ENCODE measurements around the gene FCF1. TPM values are rescaled to one million over a fixed set of nuclear protein-coding genes. Genes with fewer than 3 reads are reported as not detected.

Gene FCF1
- polyA plus RNA-seq, 3 donors, result 14.8 to 22.6 (median 17.5) TPM

DNA sequence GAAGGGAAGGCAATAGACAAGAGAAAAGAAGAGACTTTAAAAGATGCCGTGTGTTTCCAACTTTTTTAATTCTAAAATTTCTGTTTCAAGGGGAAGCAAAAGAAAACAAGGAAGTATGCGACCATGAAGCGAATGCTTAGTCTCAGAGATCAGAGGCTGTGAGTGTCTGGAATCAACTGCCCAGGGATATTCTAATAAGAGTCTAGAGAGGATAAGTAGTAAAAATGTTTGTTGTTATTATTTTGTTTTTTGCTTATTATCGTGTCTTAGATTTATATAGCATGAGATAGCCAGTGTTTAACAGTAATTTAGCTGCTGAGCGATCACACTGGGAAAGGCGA is 421 bp downstream of the FCF1 start:
- H3K9me3 Mint-ChIP-seq, result no peaks in the 10 kb centered on the region
- 0% methylated on average over 3 of the region's 6 CpGs for WGBS (ENCODE audit: insufficient coverage)
- peaks cover 28 to 29% of the 10 kb centered on the region in 2 donors for H3K36me3 Mint-ChIP-seq
- TF ChIP-seq, protein P1, sequence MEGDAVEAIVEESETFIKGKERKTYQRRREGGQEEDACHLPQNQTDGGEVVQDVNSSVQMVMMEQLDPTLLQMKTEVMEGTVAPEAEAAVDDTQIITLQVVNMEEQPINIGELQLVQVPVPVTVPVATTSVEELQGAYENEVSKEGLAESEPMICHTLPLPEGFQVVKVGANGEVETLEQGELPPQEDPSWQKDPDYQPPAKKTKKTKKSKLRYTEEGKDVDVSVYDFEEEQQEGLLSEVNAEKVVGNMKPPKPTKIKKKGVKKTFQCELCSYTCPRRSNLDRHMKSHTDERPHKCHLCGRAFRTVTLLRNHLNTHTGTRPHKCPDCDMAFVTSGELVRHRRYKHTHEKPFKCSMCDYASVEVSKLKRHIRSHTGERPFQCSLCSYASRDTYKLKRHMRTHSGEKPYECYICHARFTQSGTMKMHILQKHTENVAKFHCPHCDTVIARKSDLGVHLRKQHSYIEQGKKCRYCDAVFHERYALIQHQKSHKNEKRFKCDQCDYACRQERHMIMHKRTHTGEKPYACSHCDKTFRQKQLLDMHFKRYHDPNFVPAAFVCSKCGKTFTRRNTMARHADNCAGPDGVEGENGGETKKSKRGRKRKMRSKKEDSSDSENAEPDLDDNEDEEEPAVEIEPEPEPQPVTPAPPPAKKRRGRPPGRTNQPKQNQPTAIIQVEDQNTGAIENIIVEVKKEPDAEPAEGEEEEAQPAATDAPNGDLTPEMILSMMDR (IDR thresholded peaks at IDR 0.05), result no peak
- Histone ChIP-seq H3K4me2 (replicated peaks; ENCODE audit: extremely low read depth, low read length, poor library complexity, severe bottlenecking) (peak overlapping the region; percentile 83), H4K20me1 (ENCODE audit: insufficient read depth, low read length) (peaks cover 20% of the 10 kb centered on the region), H3K27ac (ENCODE audit: low read depth in 1 of 2, low read length in 2 of 2) (peak overlapping the region; percentile 78 to 97), H3K79me2 (ENCODE audit: insufficient read depth, low read length) (peaks cover 59% of the 10 kb centered on the region), H3K9me3 (replicated peaks in 1 of 2; ENCODE audit: control insufficient read depth in 1 of 2, insufficient read depth in 1 of 2, low read length in 2 of 2) (no peaks in the 10 kb centered on the region), H3K4me1 (ENCODE audit: control insufficient read depth in 1 of 2, insufficient read depth in 2 of 2, low read length in 2 of 2) (peaks cover 19 to 27% of the 10 kb centered on the region in 2 donors), H2AFZ (ENCODE audit: insufficient read depth, low read depth, low read length, poor library complexity, severe bottlenecking) (peak overlapping the region; percentile 83), H3K9ac (ENCODE audit: insufficient read depth, low read length, poor library complexity, severe bottlenecking) (peak overlapping the region; percentile 90), H3K4me3 (replicated peaks in 1 of 3; ENCODE audit: low read depth in 2 of 3, low read length in 3 of 3) (peak overlapping the region; percentile 92 to 95 (median 94)), H3K27me3 (ENCODE audit: control insufficient read depth in 2 of 2, insufficient read depth in 2 of 2, low read length in 2 of 2) (no peaks in the 10 kb centered on the region), H3K36me3 (replicated peaks in 1 of 2; ENCODE audit: control insufficient read depth in 1 of 2, insufficient read depth in 2 of 2, low read length in 2 of 2) (peaks cover 31 to 32% of the 10 kb centered on the region in 2 donors)
- H3K27me3 Mint-ChIP-seq (ENCODE audit: low read depth in 3 of 3), result peaks cover 0 to 3% (median 0%) of the 10 kb centered on the region in 3 donors
- peaks cover 31% of the 10 kb centered on the region for H3K4me1 Mint-ChIP-seq
- peak overlapping the region; percentile 92 to 97 for H3K4me3 Mint-ChIP-seq
- H3K27ac Mint-ChIP-seq, result peak overlapping the region; percentile 97 to 100 (median 98)
- DNase-seq, result no peak
- intact Hi-C loops (cut with micrococcal nuclease), result loop anchor here (2.0 to 10.0 kb wide), 4 partner anchors 51 to 101 kb away; partner anchors contain the start of genes LTBP2 (in 1 of the 2) and YLPM1 (in 1 of the 2)

DNA sequence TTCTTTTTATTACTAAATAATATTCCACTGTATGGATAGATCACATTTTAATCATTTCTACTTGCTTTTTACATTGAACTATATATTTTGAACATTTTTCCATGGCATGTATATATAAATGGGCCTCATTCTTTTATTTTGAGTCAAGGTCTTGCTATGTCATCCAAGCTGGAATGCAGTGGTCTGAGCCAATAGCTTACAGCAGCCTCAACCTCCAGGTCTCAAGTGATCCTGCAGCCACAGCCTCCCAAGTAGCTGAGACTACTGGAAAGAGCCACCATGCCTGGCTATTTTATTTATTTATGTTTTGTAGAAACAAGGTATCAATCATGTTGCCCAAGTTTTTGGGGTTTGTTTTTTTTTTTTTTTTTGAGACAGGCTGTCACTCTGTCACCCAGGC is 7.6 kb downstream of the FCF1 start:
- no peak overlapping the region for H2AFZ ChIP-seq (ENCODE audit: insufficient read depth, low read depth, low read length, poor library complexity, severe bottlenecking)
- H3K9ac ChIP-seq (ENCODE audit: insufficient read depth, low read length, poor library complexity, severe bottlenecking), result no peak overlapping the region
- Mint-ChIP-seq H3K36me3 (peaks cover 49 to 86% of the 10 kb centered on the region in 2 donors), H3K9me3 (peaks cover 0 to 3% (median 0%) of the 10 kb centered on the region in 7 donors), H3K4me1 (peaks cover 6% of the 10 kb centered on the region), H3K4me3 (no peak overlapping the region), H3K27ac (no peak overlapping the region), H3K27me3 (ENCODE audit: low read depth in 3 of 3) (peaks cover 0 to 1% (median 0%) of the 10 kb centered on the region in 3 donors)
- H3K27me3 ChIP-seq (ENCODE audit: control insufficient read depth in 2 of 2, insufficient read depth in 2 of 2, low read length in 2 of 2), result no peaks in the 10 kb centered on the region
- no peak overlapping the region for H3K27ac ChIP-seq (ENCODE audit: low read depth in 1 of 2, low read length in 2 of 2)
- no peaks in the 10 kb centered on the region for H4K20me1 ChIP-seq (ENCODE audit: insufficient read depth, low read length)
- no peaks in the 10 kb centered on the region for H3K4me1 ChIP-seq (ENCODE audit: control insufficient read depth in 1 of 2, insufficient read depth in 2 of 2, low read length in 2 of 2)
- intact Hi-C loops (cut with micrococcal nuclease), result no loop called here
- H3K4me2 ChIP-seq (replicated peaks; ENCODE audit: extremely low read depth, low read length, poor library complexity, severe bottlenecking), result no peak overlapping the region
- no peaks in the 10 kb centered on the region for H3K9me3 ChIP-seq (replicated peaks in 1 of 2; ENCODE audit: control insufficient read depth in 1 of 2, insufficient read depth in 1 of 2, low read length in 2 of 2)
- no peak overlapping the region for H3K4me3 ChIP-seq (replicated peaks in 1 of 3; ENCODE audit: low read depth in 2 of 3, low read length in 3 of 3)
- H3K36me3 ChIP-seq (replicated peaks in 1 of 2; ENCODE audit: control insufficient read depth in 1 of 2, insufficient read depth in 2 of 2, low read length in 2 of 2), result peaks cover 57 to 96% of the 10 kb centered on the region in 2 donors
- DNase-seq, result no peak
- TF ChIP-seq, protein P1 (IDR thresholded peaks at IDR 0.05), result no peak
- no peaks in the 10 kb centered on the region for H3K79me2 ChIP-seq (ENCODE audit: insufficient read depth, low read length)
